HG02840 (cell line): ENCODE data around the gene SETD2.
A peak's percentile ranks its signal among the peaks of the same experiment; 100 is the strongest.
"Not testable (repeated sequence)": the region's sequence is repeated elsewhere in the genome, so short reads cannot be mapped to it uniquely, and the experiment has no call there.

Experiments used
- ATAC-seq: cut with Tn5 transposase; IDR thresholded peaks from one replicate; pipeline ENCODE4 v1.9.1; 2021; ENCODE audit warnings: mild to moderate bottlenecking, moderate library complexity, moderate number of reproducible peaks; ENCODE audit not compliant: unreplicated experiment, low FRiP score

Gene SETD2, protein sequence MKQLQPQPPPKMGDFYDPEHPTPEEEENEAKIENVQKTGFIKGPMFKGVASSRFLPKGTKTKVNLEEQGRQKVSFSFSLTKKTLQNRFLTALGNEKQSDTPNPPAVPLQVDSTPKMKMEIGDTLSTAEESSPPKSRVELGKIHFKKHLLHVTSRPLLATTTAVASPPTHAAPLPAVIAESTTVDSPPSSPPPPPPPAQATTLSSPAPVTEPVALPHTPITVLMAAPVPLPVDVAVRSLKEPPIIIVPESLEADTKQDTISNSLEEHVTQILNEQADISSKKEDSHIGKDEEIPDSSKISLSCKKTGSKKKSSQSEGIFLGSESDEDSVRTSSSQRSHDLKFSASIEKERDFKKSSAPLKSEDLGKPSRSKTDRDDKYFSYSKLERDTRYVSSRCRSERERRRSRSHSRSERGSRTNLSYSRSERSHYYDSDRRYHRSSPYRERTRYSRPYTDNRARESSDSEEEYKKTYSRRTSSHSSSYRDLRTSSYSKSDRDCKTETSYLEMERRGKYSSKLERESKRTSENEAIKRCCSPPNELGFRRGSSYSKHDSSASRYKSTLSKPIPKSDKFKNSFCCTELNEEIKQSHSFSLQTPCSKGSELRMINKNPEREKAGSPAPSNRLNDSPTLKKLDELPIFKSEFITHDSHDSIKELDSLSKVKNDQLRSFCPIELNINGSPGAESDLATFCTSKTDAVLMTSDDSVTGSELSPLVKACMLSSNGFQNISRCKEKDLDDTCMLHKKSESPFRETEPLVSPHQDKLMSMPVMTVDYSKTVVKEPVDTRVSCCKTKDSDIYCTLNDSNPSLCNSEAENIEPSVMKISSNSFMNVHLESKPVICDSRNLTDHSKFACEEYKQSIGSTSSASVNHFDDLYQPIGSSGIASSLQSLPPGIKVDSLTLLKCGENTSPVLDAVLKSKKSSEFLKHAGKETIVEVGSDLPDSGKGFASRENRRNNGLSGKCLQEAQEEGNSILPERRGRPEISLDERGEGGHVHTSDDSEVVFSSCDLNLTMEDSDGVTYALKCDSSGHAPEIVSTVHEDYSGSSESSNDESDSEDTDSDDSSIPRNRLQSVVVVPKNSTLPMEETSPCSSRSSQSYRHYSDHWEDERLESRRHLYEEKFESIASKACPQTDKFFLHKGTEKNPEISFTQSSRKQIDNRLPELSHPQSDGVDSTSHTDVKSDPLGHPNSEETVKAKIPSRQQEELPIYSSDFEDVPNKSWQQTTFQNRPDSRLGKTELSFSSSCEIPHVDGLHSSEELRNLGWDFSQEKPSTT (N-terminal part only)

DNA sequence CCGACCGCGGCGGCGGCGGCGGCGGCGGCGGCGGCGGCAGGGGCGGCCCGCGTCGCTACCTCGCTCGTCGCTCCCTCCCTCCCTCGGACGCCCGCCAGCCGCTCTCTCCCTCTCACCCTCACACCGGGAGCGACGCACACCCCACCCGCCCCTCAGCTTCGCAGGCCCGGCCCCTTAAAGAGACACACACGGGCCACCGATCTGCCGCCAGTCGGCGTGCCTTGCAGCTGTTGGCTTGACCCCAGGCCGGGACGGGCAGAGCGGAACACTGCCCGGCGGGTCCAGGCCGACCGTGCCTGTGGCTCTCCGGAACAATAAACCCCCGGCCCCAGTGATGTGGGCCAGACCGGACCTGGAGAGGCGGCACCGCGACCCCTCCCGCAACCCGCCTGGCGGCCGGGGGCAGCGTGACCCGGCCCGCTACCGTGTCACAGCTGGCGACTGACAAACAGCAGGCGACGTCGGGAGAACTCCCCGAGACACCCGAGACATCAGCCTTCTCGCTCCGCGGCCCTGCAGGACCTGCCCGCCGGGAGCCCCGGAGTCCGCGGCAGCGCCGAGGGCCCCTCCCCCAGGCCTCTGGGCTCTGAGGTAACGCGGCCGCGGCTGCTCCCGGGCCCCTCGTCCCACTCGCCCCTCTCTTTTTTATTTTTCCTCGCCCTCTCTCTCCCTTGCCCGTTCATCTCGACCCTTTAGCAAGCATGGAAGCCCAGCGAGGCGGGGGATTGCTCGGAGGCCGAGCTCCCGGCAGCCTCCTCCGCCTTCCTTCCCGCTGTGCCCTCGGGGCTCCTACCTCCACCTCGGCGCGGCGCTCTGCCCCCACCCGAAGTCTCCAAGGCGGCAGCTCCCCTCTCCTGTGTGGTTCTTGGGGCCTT is at the start of gene SETD2:
SETD2 (minus strand) TSS at position 107 of the 875 bp plus-strand sequence. CDS start 189 bp downstream, outside the sequence.
- ATAC-seq = peak; percentile 65

DNA sequence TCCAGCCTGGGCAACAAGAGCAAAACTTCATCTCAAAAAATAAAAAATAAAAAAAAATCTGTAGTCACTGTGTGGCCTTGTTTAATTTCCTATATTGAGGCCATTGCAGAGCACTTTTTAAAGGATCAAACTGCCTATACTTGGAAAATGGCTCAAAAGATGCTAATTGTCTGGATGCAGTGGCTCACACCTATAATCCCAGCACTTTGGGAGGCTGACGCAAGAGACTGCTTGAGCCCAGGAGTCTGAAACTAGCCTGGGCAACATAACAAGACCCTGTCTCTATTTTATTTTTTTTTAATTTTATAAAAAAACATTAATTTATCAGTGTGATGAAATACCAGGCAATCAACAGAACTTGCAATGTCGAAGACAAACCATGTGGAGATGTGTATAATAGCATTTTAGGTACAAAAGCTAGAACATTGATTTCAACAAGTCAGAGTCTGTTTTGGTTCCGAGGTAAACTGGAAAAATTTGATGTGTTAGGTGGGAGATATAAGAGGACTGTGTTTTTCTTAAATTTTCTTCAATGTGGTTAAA is 47.0 kb upstream of the SETD2 start:
- ATAC-seq = no peak

DNA sequence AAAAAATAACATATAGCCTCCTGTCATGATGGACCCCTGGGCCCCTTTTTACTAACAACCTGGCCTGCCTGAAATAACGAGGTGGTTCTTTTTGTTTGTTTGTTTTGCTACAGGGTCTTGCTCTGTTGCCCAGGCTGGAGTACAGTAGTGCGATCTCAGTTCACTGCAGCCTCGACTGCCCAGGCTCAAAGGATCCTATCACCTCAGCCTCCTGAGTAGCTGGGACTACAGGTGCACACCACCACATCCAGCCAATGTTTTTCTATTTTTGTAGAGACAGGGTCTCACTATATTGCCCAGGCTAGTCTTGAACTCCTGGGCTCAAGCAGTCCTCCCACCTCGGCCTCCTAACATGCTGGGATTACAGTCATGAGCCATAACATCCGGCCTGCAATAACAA is 42.1 kb upstream of the SETD2 start:
- not testable (repeated sequence) for ATAC-seq

DNA sequence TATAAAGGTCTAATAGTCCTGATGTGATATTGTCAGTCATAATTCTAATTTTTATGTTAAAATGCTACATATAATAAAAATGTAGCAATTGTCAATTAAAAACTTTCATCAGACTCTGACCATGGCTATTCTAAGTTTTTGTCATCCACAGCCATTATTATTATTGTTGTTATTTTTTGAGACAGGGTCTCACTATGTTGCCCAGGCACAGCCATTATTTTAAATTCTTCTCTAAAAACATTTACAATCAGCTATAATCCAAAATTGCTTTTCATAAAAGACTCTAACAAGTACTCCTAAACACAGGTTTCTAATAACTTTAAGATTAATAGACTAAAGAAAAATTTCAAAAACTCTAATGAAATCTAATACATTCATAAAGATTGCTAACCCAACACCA is 41.0 kb upstream of the SETD2 start:
- ATAC-seq = no peak

DNA sequence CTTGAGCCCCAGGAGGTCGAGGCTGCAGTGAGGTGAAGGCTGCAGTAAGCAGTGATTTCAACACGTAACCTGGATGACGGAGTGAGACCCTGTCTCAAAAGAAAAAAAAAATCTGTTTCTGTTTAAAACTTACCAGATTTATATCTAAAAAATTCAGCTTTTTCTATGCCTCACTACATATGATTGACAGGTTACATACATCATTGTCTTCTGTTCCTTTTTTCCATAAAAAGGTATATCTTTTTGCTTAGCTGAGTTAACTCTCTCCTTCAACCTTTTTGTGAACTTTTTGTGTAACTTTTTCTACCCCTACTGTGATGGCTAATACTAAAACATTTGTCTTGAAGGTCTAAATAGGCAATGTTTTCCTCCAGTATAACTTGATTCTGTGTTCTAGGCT is 38.6 kb upstream of the SETD2 start:
- ATAC-seq = no peak

DNA sequence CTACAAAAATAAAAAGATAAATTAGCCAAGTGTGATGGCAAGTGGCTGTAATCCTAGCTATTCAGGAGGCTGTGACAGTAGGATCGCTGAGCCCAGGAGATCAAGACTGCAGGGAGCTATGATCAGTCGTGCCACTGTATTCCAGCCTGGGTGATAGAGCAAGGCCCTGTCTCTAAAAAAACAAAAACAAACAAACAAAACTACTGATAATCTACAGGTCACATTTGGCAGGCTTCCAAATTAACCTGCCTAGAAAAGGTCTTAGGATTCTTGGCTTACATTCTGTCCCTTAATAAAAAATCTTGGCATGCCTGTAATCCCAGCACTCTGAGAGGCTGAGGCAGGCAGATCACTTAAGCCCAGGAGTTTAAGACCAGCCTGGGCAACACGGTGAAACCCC is 33.4 kb upstream of the SETD2 start:
- ATAC-seq = no peak

DNA sequence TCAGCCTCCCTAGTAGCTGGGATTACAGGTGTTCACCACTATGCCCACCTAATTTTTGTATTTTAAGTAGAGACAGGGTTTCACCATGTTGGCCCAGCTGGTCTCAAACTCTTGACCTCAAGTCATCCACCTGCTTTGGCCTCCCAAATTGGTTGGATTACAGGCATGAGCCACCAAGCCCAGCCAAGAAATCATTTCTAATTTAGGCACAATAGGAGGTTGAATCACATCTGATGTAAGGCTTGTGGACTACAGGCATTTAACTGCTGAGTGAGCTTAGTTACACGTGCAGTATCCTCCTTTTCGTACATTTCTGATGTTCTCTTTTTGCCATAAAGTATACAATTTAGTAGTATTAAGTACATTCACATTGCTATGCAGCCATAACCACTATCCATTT is 31.1 kb upstream of the SETD2 start:
- ATAC-seq = no peak

DNA sequence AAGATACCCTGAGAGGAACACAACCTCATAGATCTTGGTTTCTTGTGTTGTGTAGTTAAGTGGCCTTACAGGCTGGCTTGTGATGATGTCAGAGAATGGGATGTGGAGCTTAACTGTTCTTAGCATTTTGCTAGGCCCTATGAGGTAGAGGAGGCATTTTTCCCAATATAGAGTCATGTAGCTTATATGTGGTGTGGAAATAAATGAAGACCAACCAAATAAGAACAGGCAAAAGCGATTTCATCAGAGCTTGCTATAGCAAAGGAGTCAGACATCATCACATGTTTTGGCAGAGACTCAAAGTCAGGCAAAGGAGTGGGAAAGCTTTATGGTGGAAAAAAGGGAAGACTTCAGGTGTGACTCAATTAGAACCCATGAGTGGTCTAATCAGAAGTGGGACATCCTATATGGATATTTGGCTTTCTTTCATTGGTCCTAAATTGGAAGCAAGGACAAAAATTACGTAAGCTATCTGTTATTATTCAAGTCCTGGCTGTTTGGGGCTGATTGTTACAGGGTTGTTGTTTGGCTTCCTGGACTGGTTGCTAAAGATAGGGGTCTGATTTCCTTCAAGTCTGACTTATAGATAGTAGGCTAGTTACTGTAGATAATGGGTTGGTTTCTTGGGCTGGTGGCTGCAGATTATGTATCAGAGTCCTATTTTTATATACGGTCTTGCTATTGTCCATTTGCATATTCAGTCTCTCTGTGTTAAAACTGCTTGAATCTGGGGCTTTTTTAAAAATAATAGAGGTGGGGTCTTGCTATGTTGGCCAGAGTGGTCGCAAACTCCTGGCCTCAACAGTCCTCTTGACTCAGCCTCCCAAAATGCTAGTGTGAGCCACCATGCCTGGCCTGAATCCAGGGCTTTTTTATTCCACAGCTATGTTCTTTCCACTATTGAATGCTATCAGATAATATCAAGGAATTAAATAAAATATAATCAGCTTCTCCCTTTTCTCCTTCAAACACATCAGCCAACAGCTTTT is 30.3 kb upstream of the SETD2 start:
- ATAC-seq = no peak

DNA sequence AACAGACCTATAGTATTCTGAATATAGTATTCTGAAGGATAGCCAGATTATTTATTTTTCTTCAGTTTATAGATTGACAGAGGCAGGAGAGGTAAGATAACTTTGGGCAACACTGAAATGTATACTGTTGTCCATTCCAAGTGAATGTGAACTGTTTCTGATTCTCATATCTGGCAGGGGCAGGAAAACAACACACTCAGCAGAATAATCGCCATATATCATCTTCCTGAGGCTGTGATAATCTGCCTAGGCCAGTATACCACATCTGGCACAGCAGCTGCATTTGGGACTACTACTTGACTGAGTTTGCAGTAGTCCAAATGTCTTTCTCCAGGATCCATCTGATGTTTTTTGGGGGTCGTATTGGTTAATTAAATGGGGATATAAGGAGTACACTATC is 22.4 kb upstream of the SETD2 start:
- no peak for ATAC-seq

DNA sequence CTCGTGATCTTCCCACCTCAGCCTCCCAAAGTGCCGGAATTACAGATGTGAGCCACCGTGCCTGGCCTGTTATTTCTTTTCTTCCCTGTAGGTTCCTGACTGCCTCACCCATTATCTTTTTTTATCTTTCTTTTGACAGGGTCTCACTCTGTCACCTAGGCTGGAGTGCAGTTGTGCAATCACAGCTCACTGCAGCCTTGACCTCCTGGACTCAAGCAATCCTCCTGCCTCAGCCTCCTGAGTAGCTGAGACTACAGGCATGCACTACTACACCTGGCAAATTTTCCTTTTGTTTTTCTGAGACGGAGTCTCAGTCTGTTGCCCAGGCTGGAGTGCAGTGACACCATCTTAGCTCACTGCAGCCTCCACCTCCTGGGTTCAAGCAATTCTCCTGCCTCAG is 17.8 kb upstream of the SETD2 start:
- ATAC-seq = not testable (repeated sequence)

DNA sequence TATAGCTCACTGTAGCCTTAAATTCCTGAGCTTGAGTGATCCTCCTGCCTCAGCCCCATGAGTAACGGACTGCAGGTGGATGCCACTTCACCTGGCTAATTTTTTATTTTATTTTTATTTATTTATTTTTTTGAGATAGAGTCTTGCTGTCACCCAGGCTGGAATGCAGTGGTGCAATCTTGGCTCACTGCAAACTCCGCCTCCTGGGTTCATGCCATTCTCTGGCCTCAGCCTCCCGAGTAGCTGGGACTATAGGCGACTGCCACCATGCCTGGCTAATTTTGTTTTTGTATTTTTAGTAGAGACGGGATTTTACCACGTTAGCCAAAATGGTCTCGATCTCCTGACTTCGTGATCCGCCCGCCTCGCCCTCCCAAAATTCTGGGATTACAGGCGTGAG is 16.1 kb upstream of the SETD2 start:
- not testable (repeated sequence) for ATAC-seq

DNA sequence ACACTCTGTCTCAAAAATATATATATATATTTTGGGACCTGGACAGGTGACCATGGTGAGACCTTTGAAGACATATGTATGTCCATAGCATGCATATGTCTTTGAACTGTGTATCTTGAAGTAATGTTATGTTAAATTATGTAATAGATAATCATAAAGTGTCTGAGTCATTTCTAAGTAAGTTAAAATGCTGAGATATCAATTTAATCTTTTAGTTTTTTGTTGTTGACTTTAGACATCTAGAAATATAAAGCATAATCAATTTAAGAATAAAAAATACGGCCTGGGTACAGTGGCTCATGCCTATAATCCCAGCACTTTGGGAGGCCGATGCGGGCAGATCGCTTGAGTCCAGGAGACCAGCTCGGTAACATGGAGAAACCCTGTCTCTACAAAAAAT is 12.7 kb upstream of the SETD2 start:
- no peak for ATAC-seq

DNA sequence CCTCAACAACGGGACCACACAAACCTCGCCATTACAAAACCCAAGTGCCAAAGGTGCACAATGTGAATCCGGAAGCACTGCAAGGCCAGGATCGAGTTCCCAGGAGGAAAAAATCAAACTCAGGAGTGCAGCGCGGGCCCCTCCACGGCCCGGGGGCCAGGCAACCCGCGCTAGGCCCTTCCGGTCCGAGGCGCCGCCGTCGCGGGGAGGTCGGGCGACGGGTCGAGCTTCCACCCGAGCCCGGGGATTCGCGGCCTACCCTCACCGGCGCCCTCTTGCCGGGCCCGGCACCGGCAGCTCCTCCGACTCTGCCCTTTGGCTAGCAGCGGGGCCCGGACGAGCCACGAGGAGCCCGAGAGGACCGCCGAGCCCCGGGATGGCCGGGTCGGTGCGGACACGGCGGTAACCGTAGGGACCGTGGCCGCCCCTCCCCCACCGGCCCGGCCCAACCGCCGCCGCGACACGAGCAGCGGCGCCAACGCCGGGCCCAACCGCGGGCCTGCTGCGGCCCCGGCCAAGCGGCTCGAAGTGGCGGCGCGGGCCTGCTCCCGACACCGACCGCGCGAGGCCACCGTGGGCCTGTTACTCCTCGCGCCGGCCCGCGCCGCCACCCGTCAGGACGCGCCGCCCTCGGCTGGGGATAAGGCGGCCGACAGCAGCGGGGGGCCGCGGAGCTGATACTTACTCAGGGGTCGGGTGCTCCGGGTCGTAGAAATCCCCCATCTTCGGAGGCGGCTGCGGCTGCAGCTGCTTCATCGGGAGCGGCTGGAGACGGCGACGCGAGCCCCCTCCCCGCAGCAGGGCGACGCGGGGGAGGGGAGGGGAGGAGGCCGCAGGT is 525 bp downstream of the SETD2 start:
- ATAC-seq = peak; percentile 30

DNA sequence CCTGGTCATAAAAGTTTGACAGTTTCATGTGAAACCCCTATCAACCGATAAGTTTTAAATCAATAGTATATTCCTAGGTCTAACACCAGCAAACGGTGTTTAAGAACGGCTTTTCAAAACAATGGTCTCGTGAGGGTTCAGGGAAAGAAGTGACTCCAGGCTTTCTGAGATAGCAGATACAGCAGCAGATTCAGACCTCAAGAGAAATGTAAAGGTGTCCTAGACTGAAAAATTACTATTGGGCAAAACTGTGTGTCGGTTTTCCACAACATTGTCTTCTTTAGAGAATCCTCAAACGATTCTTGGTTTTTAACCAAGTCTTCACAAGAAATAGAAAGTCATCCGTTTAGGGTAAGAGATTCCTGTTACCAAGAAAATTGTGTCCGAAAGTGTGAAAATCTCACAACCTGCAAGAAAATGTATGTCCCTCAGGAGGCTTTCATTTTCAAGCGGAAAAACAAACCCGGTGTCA is 1.2 kb downstream of the SETD2 start:
- ATAC-seq = no peak

DNA sequence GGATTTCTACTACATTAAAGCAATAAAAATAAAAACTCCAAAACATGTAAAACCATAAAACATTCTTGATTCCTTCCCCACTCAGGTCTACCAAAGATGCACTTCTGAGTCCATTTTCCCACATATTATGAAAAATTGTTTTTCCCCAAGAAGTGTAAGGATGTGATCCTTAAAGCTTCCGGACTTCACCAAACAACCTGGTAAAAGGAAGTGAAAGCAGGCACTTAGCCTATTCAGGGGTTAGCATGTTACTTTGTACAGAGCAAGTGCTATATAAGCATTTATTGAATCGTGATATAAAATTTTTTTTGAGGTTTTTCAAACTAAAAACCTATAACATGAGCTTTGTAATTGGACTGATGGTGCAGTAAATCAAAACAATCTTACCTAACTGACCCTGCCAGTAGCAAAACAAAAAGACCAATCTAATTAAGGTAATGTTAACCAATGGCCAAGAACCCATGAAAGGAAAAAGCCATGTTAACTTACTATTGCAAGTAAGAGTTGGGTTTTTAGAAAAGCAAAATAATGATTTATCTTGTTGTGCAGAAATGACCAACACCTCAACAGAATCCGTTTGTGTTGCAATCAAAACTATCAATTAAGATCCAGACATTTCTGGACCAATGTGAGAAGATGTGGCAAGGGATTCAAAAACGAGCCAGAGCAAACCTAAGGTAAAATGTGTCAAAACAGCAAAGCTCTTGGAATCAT is 1.8 kb downstream of the SETD2 start:
- ATAC-seq = no peak

DNA sequence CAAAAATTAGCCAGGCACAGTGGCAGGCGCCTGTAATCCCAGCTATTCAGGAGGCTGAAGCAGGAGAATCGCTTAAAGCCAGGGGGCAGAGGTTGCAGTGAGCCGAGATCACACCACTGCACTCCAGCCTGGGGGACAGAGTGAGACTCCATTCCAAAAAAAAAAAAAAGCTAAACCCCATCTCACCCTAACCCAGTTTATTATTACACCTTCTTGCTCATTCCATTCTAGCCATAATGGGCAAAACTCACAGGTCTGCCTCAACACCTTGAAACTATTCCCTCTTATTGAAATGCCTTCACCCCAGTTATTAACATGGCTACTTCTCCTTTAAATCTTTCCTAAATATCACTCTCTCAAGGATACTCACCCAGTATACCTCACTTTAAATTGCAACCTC is 4.1 kb downstream of the SETD2 start:
- ATAC-seq = no peak

DNA sequence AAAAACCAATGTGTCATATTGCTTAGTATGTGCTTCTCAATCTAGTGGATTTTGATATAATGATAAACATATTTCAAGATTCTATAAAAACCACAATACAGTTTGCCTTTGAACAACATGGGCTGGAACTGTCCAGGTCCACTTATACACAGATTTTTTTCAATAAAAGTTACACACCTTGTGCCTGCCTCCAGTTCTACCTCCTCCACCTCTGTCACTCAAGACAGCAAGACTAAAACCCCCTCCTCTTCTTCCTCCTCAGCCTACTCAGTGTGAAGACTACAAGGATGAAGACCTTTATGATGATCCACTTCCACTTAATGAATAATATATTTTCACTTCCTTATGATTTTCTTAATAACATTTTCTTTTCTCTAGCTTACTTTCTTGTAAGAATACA is 5.7 kb downstream of the SETD2 start:
- no peak for ATAC-seq
